Neural progenitor cell (in vitro differentiated cells): ENCODE measurements around the gene SMTNL2. TPM values are rescaled to one million over a fixed set of nuclear protein-coding genes. Genes with fewer than 3 reads are reported as not detected.
A peak's percentile ranks its signal among the peaks of the same experiment; 100 is the strongest.

Source experiments
- DNase-seq: peaks from one replicate; pipeline ENCODE4 v3.0.0-alpha.2; 2016; ENCODE audit warnings: low spot score
- H2AFZ ChIP-seq: fragments of 200-600 bp; sonication (generic); replicated peaks from 2 replicates; pipeline ENCODE4 v1.6.1; 2016; ENCODE audit warnings: antibody characterized with exemption
- H3F3A ChIP-seq: fragments of 200-600 bp; sonication (generic); 2 replicates; pipeline ENCODE4 v1.6.1; 2016; ENCODE audit warnings: antibody characterized with exemption, low read depth
- H3K27ac ChIP-seq: fragments of 200-600 bp; sonication (generic); 2 replicates; pipeline ENCODE4 v1.5.1; 2016; ENCODE audit warnings: mild to moderate bottlenecking
- H3K27me3 ChIP-seq: fragments of 200-600 bp; sonication (generic); 2 replicates; pipeline ENCODE4 v1.6.1; 2016; ENCODE audit warnings: mild to moderate bottlenecking, moderate library complexity
- H3K36me3 ChIP-seq: fragments of 200-600 bp; sonication (generic); 2 replicates; pipeline ENCODE4 v1.5.1; 2016
- H3K4me1 ChIP-seq: fragments of 200-600 bp; sonication (generic); 2 replicates; pipeline ENCODE4 v1.6.1; 2016; ENCODE audit warnings: mixed run types
- H3K4me2 ChIP-seq: fragments of 200-600 bp; sonication (generic); 2 replicates; pipeline ENCODE4 v1.6.1; 2016
- H3K4me3 ChIP-seq: fragments of 200-600 bp; sonication (generic); 2 replicates; pipeline ENCODE4 v1.5.1; 2016
- H3K79me2 ChIP-seq: fragments of 200-600 bp; sonication (generic); 2 replicates; pipeline ENCODE4 v1.6.1; 2016; ENCODE audit warnings: low read depth
- H3K9ac ChIP-seq: fragments of 200-600 bp; sonication (generic); 2 replicates; pipeline ENCODE4 v1.6.1; 2016
- H3K9me3 ChIP-seq: fragments of 200-600 bp; sonication (generic); 2 replicates; pipeline ENCODE4 v1.5.1; 2016; ENCODE audit warnings: low read depth
- H4K20me1 ChIP-seq: fragments of 200-600 bp; sonication (generic); 2 replicates; pipeline ENCODE4 v1.6.1; 2016; ENCODE audit warnings: low read depth
- H3K27ac Mint-ChIP-seq: 3 replicates; pipeline ENCODE4 v1.8.0; 2021; ENCODE audit warnings: mixed read lengths
- H3K27me3 Mint-ChIP-seq: 2 replicates; pipeline ENCODE4 v1.8.0; 2022; ENCODE audit warnings: low read depth, mild to moderate bottlenecking, inconsistent platforms, moderate library complexity, mixed read lengths; ENCODE audit not compliant: insufficient read depth
- H3K36me3 Mint-ChIP-seq: 3 replicates; pipeline ENCODE4 v1.8.0; 2021; ENCODE audit warnings: mixed read lengths
- H3K4me1 Mint-ChIP-seq: 3 replicates; pipeline ENCODE4 v1.8.0; 2021; ENCODE audit warnings: mixed read lengths
- H3K4me3 Mint-ChIP-seq: 3 replicates; pipeline ENCODE4 v1.8.0; 2021; ENCODE audit warnings: mild to moderate bottlenecking, moderate library complexity, mixed read lengths
- H3K9me3 Mint-ChIP-seq: 3 replicates; pipeline ENCODE4 v1.8.0; 2020; ENCODE audit warnings: mixed read lengths
- CTCF ChIP-seq: fragments of 200-600 bp; sonication (generic); IDR thresholded peaks from 2 replicates; pipeline ENCODE4 v1.5.1; 2017; ENCODE audit warnings: antibody characterized with exemption, mild to moderate bottlenecking
- EZH2 ChIP-seq: fragments of 200-600 bp; sonication (generic); IDR thresholded peaks from 2 replicates; pipeline ENCODE4 v1.6.1; 2017; ENCODE audit warnings: antibody characterized with exemption, mild to moderate bottlenecking, moderate library complexity
- EZH2phosphoT487 ChIP-seq: fragments of 200-600 bp; sonication (generic); IDR thresholded peaks from 2 replicates; pipeline ENCODE4 v1.6.1; 2017; ENCODE audit warnings: antibody characterized with exemption
- total RNA-seq: library from RNA; depleted of rRNA; stranded (reverse); fragments of >200 nt; gene quantifications from 2 replicates; pipeline ENCODE4 v1.2.3, GENCODE V29; 2015; ENCODE audit warnings: low replicate concordance

Gene SMTNL2
- total RNA-seq, 1 donor from 2014 or later = 3.0 TPM

GRCh38 chr17:4617090-4617489, 32.8 kb downstream of the SMTNL2 start:
- Histone ChIP-seq H3K36me3 (no peaks in the 10 kb centered on the region), H3K4me1 (peaks cover 7% of the 10 kb centered on the region), H3K4me3 (no peak overlapping the region), H3K79me2 (no peaks in the 10 kb centered on the region), H3F3A (no peaks in the 10 kb centered on the region), H3K4me2 (no peak overlapping the region), H2AFZ (no peak overlapping the region), H3K27ac (no peak overlapping the region), H3K9ac (no peak overlapping the region), H4K20me1 (no peaks in the 10 kb centered on the region), H3K27me3 (no peaks in the 10 kb centered on the region), H3K9me3 (no peaks in the 10 kb centered on the region)
- Mint-ChIP-seq H3K36me3 (no peaks in the 10 kb centered on the region), H3K4me1 (peaks cover 5% of the 10 kb centered on the region), H3K27me3 (peaks cover 9% of the 10 kb centered on the region), H3K9me3 (no peaks in the 10 kb centered on the region), H3K4me3 (no peak overlapping the region), H3K27ac (no peak overlapping the region)
- TF ChIP-seq EZH2phosphoT487 = no peak
- TF ChIP-seq EZH2 = no peak
- TF ChIP-seq CTCF = no peak
- DNase-seq = no peak

GRCh38 chr17:4617590-4618351, 33.4 kb downstream of the SMTNL2 start:
- peak overlapping the region; percentile 4 for H3K4me3 Mint-ChIP-seq
- H3K9me3 ChIP-seq = no peaks in the 10 kb centered on the region
- H3K4me1 Mint-ChIP-seq = peaks cover 5% of the 10 kb centered on the region
- no peak overlapping the region for H3K27ac ChIP-seq
- no peaks in the 10 kb centered on the region for H4K20me1 ChIP-seq
- H3K36me3 Mint-ChIP-seq = no peaks in the 10 kb centered on the region
- no peaks in the 10 kb centered on the region for H3K79me2 ChIP-seq
- no peak for DNase-seq
- H3K36me3 ChIP-seq = no peaks in the 10 kb centered on the region
- H3K9me3 Mint-ChIP-seq = no peaks in the 10 kb centered on the region
- TF ChIP-seq CTCF (no peak), EZH2phosphoT487 (no peak), EZH2 (no peak)
- no peak overlapping the region for H3K27ac Mint-ChIP-seq
- no peak overlapping the region for H3K9ac ChIP-seq
- peaks cover 7% of the 10 kb centered on the region for H3K4me1 ChIP-seq
- H3F3A ChIP-seq = no peaks in the 10 kb centered on the region
- no peak overlapping the region for H3K4me3 ChIP-seq
- H3K4me2 ChIP-seq = no peak overlapping the region
- peaks cover 8% of the 10 kb centered on the region for H3K27me3 Mint-ChIP-seq
- H2AFZ ChIP-seq = peak overlapping the region; percentile 98
- H3K27me3 ChIP-seq = no peaks in the 10 kb centered on the region

GRCh38 chr17:4620531-4621101, 36.3 kb downstream of the SMTNL2 start:
- Histone ChIP-seq H3K4me1 (peaks cover 12% of the 10 kb centered on the region), H3K79me2 (no peaks in the 10 kb centered on the region), H3K27me3 (no peaks in the 10 kb centered on the region), H3K36me3 (no peaks in the 10 kb centered on the region), H3K27ac (no peak overlapping the region), H3K9ac (no peak overlapping the region), H3K4me3 (no peak overlapping the region), H3K4me2 (no peak overlapping the region), H3F3A (no peaks in the 10 kb centered on the region), H4K20me1 (no peaks in the 10 kb centered on the region), H3K9me3 (no peaks in the 10 kb centered on the region), H2AFZ (no peak overlapping the region)
- H3K9me3 Mint-ChIP-seq = no peaks in the 10 kb centered on the region
- no peak overlapping the region for H3K27ac Mint-ChIP-seq
- no peak for TF ChIP-seq EZH2
- no peaks in the 10 kb centered on the region for H3K36me3 Mint-ChIP-seq
- no peak for DNase-seq
- H3K4me3 Mint-ChIP-seq = no peak overlapping the region
- H3K4me1 Mint-ChIP-seq = peaks cover 13% of the 10 kb centered on the region
- H3K27me3 Mint-ChIP-seq = peaks cover 10% of the 10 kb centered on the region

- H3K36me3 Mint-ChIP-seq = no peaks in the 10 kb centered on the region
- H3F3A ChIP-seq = no peaks in the 10 kb centered on the region
- no peaks in the 10 kb centered on the region for H3K79me2 ChIP-seq
- no peak overlapping the region for H3K4me2 ChIP-seq
- no peak overlapping the region for H3K9ac ChIP-seq
- no peaks in the 10 kb centered on the region for H3K27me3 ChIP-seq
- no peak for TF ChIP-seq EZH2phosphoT487
- no peak for TF ChIP-seq EZH2
- no peak for TF ChIP-seq CTCF
- peaks cover 7% of the 10 kb centered on the region for H3K27me3 Mint-ChIP-seq
- H3K9me3 Mint-ChIP-seq = no peaks in the 10 kb centered on the region
- no peak overlapping the region for H2AFZ ChIP-seq
- H3K4me1 ChIP-seq = peaks cover 14% of the 10 kb centered on the region
- no peak overlapping the region for H3K27ac Mint-ChIP-seq
- DNase-seq = no peak
- no peak overlapping the region for H3K27ac ChIP-seq
- no peak overlapping the region for H3K4me3 Mint-ChIP-seq
- peaks cover 16% of the 10 kb centered on the region for H3K4me1 Mint-ChIP-seq
- H3K4me3 ChIP-seq = no peak overlapping the region
- no peaks in the 10 kb centered on the region for H3K36me3 ChIP-seq
- H3K9me3 ChIP-seq = no peaks in the 10 kb centered on the region
- H4K20me1 ChIP-seq = no peaks in the 10 kb centered on the region
Observed at GRCh38 chr17:4622375-4622774, 38.0 kb downstream of the SMTNL2 start.
